ENCODE data around the gene SLC35E2B. TPM values are rescaled to one million over a fixed set of nuclear protein-coding genes. Genes with fewer than 3 reads are reported as not detected.

Gene SLC35E2B
- total and polyA plus RNA-seq, 2 of the 13 experiments (the other 11 are each of a cell fraction or from before 2014, with no cell fraction given): 14.1 to 19.7 TPM

GRCh38 chr1:1678581-1679380, 13.8 kb downstream of the SLC35E2B start (continued):
- peak; percentile 72; the same call in 1 of the 2 replicates for TF ChIP-seq UBTF (CRISPR knock-in tag; IDR thresholded peaks at IDR 0.05)
- TF ChIP-seq, protein P1, sequence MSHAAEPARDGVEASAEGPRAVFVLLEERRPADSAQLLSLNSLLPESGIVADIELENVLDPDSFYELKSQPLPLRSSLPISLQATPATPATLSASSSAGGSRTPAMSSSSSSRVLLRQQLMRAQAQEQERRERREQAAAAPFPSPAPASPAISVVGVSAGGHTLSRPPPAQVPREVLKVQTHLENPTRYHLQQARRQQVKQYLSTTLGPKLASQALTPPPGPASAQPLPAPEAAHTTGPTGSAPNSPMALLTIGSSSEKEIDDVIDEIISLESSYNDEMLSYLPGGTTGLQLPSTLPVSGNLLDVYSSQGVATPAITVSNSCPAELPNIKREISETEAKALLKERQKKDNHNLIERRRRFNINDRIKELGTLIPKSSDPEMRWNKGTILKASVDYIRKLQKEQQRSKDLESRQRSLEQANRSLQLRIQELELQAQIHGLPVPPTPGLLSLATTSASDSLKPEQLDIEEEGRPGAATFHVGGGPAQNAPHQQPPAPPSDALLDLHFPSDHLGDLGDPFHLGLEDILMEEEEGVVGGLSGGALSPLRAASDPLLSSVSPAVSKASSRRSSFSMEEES (CRISPR knock-in tag; IDR thresholded peaks at IDR 0.05): 0 out of 2 replicates have a peak, but pooled peaks have one; percentile 20
- no peak for TF ChIP-seq SAFB2 (CRISPR knock-in tag; IDR thresholded peaks at IDR 0.05; ENCODE audit: borderline replicate concordance, low read depth)
- peak; percentile 51; the same call in 1 of the 2 replicates for TF ChIP-seq BCL3 (CRISPR knock-in tag; IDR thresholded peaks at IDR 0.05)
- TF ChIP-seq ZNF441 (CRISPR knock-in tag; IDR thresholded peaks at IDR 0.05; ENCODE audit: borderline replicate concordance): peak; percentile 68; the same call in 1 of the 2 replicates
- TF ChIP-seq ZNF558 (CRISPR knock-in tag; IDR thresholded peaks at IDR 0.05; ENCODE audit: borderline replicate concordance): no peak
- TF ChIP-seq, protein P2, sequence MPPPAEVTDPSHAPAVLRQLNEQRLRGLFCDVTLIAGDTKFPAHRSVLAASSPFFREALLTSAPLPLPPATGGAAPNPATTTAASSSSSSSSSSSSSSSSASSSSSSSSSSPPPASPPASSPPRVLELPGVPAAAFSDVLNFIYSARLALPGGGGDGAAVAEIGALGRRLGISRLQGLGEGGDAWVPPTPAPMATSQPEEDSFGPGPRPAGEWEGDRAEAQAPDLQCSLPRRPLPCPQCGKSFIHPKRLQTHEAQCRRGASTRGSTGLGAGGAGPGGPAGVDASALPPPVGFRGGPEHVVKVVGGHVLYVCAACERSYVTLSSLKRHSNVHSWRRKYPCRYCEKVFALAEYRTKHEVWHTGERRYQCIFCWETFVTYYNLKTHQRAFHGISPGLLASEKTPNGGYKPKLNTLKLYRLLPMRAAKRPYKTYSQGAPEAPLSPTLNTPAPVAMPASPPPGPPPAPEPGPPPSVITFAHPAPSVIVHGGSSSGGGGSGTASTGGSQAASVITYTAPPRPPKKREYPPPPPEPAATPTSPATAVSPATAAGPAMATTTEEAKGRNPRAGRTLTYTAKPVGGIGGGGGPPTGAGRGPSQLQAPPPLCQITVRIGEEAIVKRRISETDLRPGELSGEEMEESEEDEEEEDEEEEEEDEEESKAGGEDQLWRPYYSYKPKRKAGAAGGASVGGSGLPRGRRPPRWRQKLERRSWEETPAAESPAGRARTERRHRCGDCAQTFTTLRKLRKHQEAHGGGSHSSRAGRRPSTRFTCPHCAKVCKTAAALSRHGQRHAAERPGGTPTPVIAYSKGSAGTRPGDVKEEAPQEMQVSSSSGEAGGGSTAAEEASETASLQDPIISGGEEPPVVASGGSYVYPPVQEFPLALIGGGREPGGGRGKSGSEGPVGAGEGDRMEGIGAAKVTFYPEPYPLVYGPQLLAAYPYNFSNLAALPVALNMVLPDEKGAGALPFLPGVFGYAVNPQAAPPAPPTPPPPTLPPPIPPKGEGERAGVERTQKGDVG (CRISPR knock-in tag; IDR thresholded peaks at IDR 0.05; ENCODE audit: borderline replicate concordance): no peak
- no peak for TF ChIP-seq NPAS2 (CRISPR knock-in tag; IDR thresholded peaks at IDR 0.05; ENCODE audit: borderline replicate concordance)
- TF ChIP-seq ZFP62 (CRISPR knock-in tag; IDR thresholded peaks at IDR 0.05): no peak
- TF ChIP-seq ZNF547 (CRISPR knock-in tag; IDR thresholded peaks at IDR 0.05): peak; percentile 33; the same call in 1 of the 2 replicates
- no peak for TF ChIP-seq SMC3 (IDR thresholded peaks at IDR 0.05; ENCODE audit: low read length)
- TF ChIP-seq IKZF4 (CRISPR knock-in tag; IDR thresholded peaks at IDR 0.05; ENCODE audit: borderline replicate concordance, low read depth, not compliant biosample characterization): no peak
- TF ChIP-seq ZNF792 (CRISPR knock-in tag; IDR thresholded peaks at IDR 0.05): peak; percentile 55; the same call in 1 of the 2 replicates
- TF ChIP-seq CCDC6 (CRISPR knock-in tag; IDR thresholded peaks at IDR 0.05): peak; percentile 71; the same call in 1 of the 2 replicates
- TF ChIP-seq NFE2L1 (CRISPR knock-in tag; IDR thresholded peaks at IDR 0.05; ENCODE audit: borderline replicate concordance): no peak
- TF ChIP-seq NONO (IDR thresholded peaks at IDR 0.05): no peak
- TF ChIP-seq NONO (CRISPR knock-in tag; conservative IDR thresholded peaks at IDR 0.05): peak; percentile 73
- 0 out of 2 replicates have a peak, but pooled peaks have one; percentile 72 for TF ChIP-seq ZNF607 (CRISPR knock-in tag; IDR thresholded peaks at IDR 0.05; ENCODE audit: borderline replicate concordance)
- peak; percentile 86 for TF ChIP-seq SPEN (CRISPR knock-in tag; IDR thresholded peaks at IDR 0.05; ENCODE audit: low read depth)

All from HepG2 (cell line).